Mesothelial cell of epicardium (in vitro differentiated cells): ENCODE data around the gene SLC4A2. TPM values are rescaled to one million over a fixed set of nuclear protein-coding genes. Genes with fewer than 3 reads are reported as not detected.

Experiments
- DNase-seq, 2 experiments: peaks; one replicate each; pipeline ENCODE4 v3.0.0; 2021; ENCODE audit warnings: low spot score in 2 of 2; ENCODE audit not compliant: unreplicated experiment in 2 of 2
- H3K27ac Mint-ChIP-seq: 2 replicates; pipeline ENCODE4 v1.8.0; 2021; ENCODE audit warnings: mixed read lengths
- H3K27me3 Mint-ChIP-seq: 2 replicates; pipeline ENCODE4 v1.8.0; 2021; ENCODE audit warnings: low read depth, mixed read lengths
- H3K36me3 Mint-ChIP-seq: 2 replicates; pipeline ENCODE4 v1.8.0; 2021; ENCODE audit warnings: mixed read lengths
- H3K4me1 Mint-ChIP-seq: 2 replicates; pipeline ENCODE4 v1.8.0; 2021; ENCODE audit warnings: mixed read lengths
- H3K4me3 Mint-ChIP-seq: 2 replicates; pipeline ENCODE4 v1.8.0; 2021; ENCODE audit warnings: mild to moderate bottlenecking, moderate library complexity, mixed read lengths
- H3K9me3 Mint-ChIP-seq: 2 replicates; pipeline ENCODE4 v1.8.0; 2021; ENCODE audit warnings: mixed read lengths
- CTCF ChIP-seq: fragments of 200-600 bp; sonication (generic); IDR thresholded peaks from one replicate; pipeline ENCODE4 v1.5.0; 2021; ENCODE audit warnings: antibody characterized with exemption; ENCODE audit not compliant: unreplicated experiment
- total RNA-seq: library from RNA; stranded (reverse); gene quantifications from 3 replicates; pipeline ENCODE4 v1.2.1, GENCODE V29; 2021

The SLC4A2 gene
- total RNA-seq, 1 donor from 2014 or later: 243 TPM

- Mint-ChIP-seq H3K27me3 (no peaks in the 10 kb centered on the region), H3K4me3 (no peak overlapping the region), H3K9me3 (no peaks in the 10 kb centered on the region), H3K36me3 (peaks cover 7% of the 10 kb centered on the region), H3K4me1 (peaks cover 12% of the 10 kb centered on the region), H3K27ac (no peak overlapping the region)
- TF ChIP-seq CTCF: no peak
- DNase-seq: no peak
These were observed 24.9 kb upstream of the SLC4A2 start for GRCh38 chr7:151034312-151035025.

GRCh38 chr7:151035026-151035717 is 24.2 kb upstream of the SLC4A2 start:
- H3K4me1 Mint-ChIP-seq: peaks cover 16% of the 10 kb centered on the region
- H3K9me3 Mint-ChIP-seq: no peaks in the 10 kb centered on the region
- TF ChIP-seq CTCF: no peak
- no peaks in the 10 kb centered on the region for H3K27me3 Mint-ChIP-seq
- DNase-seq: no peak
- no peak overlapping the region for H3K27ac Mint-ChIP-seq
- H3K4me3 Mint-ChIP-seq: no peak overlapping the region
- H3K36me3 Mint-ChIP-seq: peaks cover 5% of the 10 kb centered on the region

GRCh38 chr7:151035902-151036301 is 23.5 kb upstream of the SLC4A2 start:
- Mint-ChIP-seq H3K27me3 (no peaks in the 10 kb centered on the region), H3K36me3 (peaks cover 5% of the 10 kb centered on the region), H3K4me1 (peaks cover 17% of the 10 kb centered on the region), H3K4me3 (no peak overlapping the region), H3K9me3 (no peaks in the 10 kb centered on the region), H3K27ac (no peak overlapping the region)
- DNase-seq: no peak
- no peak for TF ChIP-seq CTCF

- H3K27me3 Mint-ChIP-seq: no peaks in the 10 kb centered on the region
- H3K36me3 Mint-ChIP-seq: peaks cover 13% of the 10 kb centered on the region
- H3K4me1 Mint-ChIP-seq: peaks cover 17% of the 10 kb centered on the region
- no peak overlapping the region for H3K4me3 Mint-ChIP-seq
- no peaks in the 10 kb centered on the region for H3K9me3 Mint-ChIP-seq
- DNase-seq: peak in 1 of 2 experiments; percentile 67
- no peak for TF ChIP-seq CTCF
- peak overlapping the region; percentile 89 for H3K27ac Mint-ChIP-seq
These were observed 20.2 kb upstream of the SLC4A2 start for GRCh38 chr7:151038951-151039849.

GRCh38 chr7:151039850-151040548 is 19.4 kb upstream of the SLC4A2 start:
- H3K9me3 Mint-ChIP-seq: no peaks in the 10 kb centered on the region
- peaks cover 15% of the 10 kb centered on the region for H3K36me3 Mint-ChIP-seq
- H3K27me3 Mint-ChIP-seq: no peaks in the 10 kb centered on the region
- peak overlapping the region; percentile 89 for H3K27ac Mint-ChIP-seq
- TF ChIP-seq CTCF: no peak
- peaks cover 17% of the 10 kb centered on the region for H3K4me1 Mint-ChIP-seq
- H3K4me3 Mint-ChIP-seq: no peak overlapping the region
- no peak for DNase-seq
